ENCODE data around the gene ASPHD2.

ASPHD2 gene

GRCh38 chr22:26414347-26414746, 14.7 kb upstream of the ASPHD2 start:
- H3K27ac ChIP-seq: no peak overlapping the region
- H3K36me3 ChIP-seq (ENCODE audit: control insufficient read depth, insufficient read depth, low read length): no peaks in the 10 kb centered on the region
- H3K9ac ChIP-seq: no peak overlapping the region
- no peaks in the 10 kb centered on the region for H3K27me3 ChIP-seq (ENCODE audit: control insufficient read depth, insufficient read depth, low read length)
- TF ChIP-seq, protein P1, sequence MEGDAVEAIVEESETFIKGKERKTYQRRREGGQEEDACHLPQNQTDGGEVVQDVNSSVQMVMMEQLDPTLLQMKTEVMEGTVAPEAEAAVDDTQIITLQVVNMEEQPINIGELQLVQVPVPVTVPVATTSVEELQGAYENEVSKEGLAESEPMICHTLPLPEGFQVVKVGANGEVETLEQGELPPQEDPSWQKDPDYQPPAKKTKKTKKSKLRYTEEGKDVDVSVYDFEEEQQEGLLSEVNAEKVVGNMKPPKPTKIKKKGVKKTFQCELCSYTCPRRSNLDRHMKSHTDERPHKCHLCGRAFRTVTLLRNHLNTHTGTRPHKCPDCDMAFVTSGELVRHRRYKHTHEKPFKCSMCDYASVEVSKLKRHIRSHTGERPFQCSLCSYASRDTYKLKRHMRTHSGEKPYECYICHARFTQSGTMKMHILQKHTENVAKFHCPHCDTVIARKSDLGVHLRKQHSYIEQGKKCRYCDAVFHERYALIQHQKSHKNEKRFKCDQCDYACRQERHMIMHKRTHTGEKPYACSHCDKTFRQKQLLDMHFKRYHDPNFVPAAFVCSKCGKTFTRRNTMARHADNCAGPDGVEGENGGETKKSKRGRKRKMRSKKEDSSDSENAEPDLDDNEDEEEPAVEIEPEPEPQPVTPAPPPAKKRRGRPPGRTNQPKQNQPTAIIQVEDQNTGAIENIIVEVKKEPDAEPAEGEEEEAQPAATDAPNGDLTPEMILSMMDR (IDR thresholded peaks at IDR 0.05): no peak
- no peaks in the 10 kb centered on the region for H3K79me2 ChIP-seq
- H2AFZ ChIP-seq: no peak overlapping the region
- H3K4me3 ChIP-seq (ENCODE audit: low read depth, low read length): no peak overlapping the region
- H3K4me2 ChIP-seq (ENCODE audit: low read length): no peak overlapping the region
- no peaks in the 10 kb centered on the region for H3K9me3 ChIP-seq (ENCODE audit: control insufficient read depth, low read length)
- H3K4me1 ChIP-seq: no peaks in the 10 kb centered on the region

DNA sequence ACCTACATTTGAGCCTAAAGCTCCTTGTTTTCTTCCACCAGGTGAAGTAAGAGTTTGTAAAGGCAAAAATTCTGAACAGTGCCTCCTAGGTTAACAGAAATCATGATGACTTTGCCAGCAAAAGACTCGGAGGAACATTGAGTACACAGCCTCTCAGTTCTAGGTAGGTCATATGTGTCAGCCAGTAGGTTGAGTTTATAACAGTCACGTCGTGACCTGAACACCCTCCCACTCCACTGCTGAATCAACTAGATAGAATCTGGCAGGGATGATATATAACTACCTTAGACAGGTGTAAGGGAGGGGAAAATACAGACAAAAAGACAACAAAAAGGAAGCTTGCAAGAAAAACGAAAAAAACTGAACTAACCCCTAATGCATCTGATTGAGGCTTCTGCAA, 12.8 kb upstream of the ASPHD2 start:
- Histone ChIP-seq H3K4me1 (no peaks in the 10 kb centered on the region), H3K4me3 (ENCODE audit: low read depth, low read length) (no peak overlapping the region), H3K4me2 (ENCODE audit: low read length) (no peak overlapping the region), H2AFZ (no peak overlapping the region), H3K36me3 (ENCODE audit: control insufficient read depth, insufficient read depth, low read length) (no peaks in the 10 kb centered on the region), H3K27ac (no peak overlapping the region), H3K9ac (no peak overlapping the region), H3K79me2 (no peaks in the 10 kb centered on the region), H3K9me3 (ENCODE audit: control insufficient read depth, low read length) (no peaks in the 10 kb centered on the region), H3K27me3 (ENCODE audit: control insufficient read depth, insufficient read depth, low read length) (no peaks in the 10 kb centered on the region)
- TF ChIP-seq, protein P1 (IDR thresholded peaks at IDR 0.05): no peak

DNA sequence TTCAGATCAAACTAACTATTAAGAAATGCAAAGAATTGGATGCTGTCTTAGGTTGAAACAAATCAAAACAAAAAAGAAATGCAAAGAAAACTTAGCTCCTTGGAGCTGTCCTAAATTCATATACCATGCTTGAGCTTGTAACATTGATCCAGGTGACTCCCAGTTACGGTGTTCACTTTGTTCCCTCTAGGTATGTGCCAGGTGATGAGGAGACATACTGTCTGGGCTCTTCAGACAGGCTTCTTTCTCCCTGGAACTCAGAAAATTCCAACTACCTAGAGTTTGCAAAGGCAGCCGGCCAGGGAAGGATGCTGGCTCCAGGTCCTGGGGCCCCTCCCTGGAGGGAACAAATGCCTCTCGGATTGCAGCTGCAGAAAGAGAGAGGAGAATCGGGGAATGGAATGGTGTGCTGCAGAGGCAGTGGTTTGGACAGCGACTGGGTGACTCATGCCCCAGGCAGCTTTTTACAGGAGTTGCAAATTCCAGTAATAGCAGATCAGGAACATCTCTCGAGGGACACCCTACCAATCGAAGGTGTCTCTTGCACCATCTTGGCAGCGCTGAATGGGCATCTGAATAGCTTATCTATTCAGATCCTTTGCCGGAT, 12.3 kb upstream of the ASPHD2 start:
- Histone ChIP-seq H3K27me3 (ENCODE audit: control insufficient read depth, insufficient read depth, low read length) (no peaks in the 10 kb centered on the region), H3K27ac (no peak overlapping the region), H3K9me3 (ENCODE audit: control insufficient read depth, low read length) (no peaks in the 10 kb centered on the region), H3K4me1 (no peaks in the 10 kb centered on the region), H3K4me3 (ENCODE audit: low read depth, low read length) (no peak overlapping the region), H3K36me3 (ENCODE audit: control insufficient read depth, insufficient read depth, low read length) (no peaks in the 10 kb centered on the region), H2AFZ (no peak overlapping the region), H3K9ac (no peak overlapping the region), H3K79me2 (no peaks in the 10 kb centered on the region), H3K4me2 (ENCODE audit: low read length) (no peak overlapping the region)
- TF ChIP-seq, protein P1 (IDR thresholded peaks at IDR 0.05): no peak

- TF ChIP-seq, protein P1 (IDR thresholded peaks at IDR 0.05): no peak
- Histone ChIP-seq H3K4me2 (ENCODE audit: low read length) (no peak overlapping the region), H3K9ac (no peak overlapping the region), H3K36me3 (ENCODE audit: control insufficient read depth, insufficient read depth, low read length) (no peaks in the 10 kb centered on the region), H2AFZ (no peak overlapping the region), H3K4me1 (no peaks in the 10 kb centered on the region), H3K79me2 (no peaks in the 10 kb centered on the region), H3K9me3 (ENCODE audit: control insufficient read depth, low read length) (no peaks in the 10 kb centered on the region), H3K4me3 (ENCODE audit: low read depth, low read length) (no peak overlapping the region), H3K27me3 (ENCODE audit: control insufficient read depth, insufficient read depth, low read length) (no peaks in the 10 kb centered on the region), H3K27ac (no peak overlapping the region)
Observed at GRCh38 chr22:26417406-26417805, 11.7 kb upstream of the ASPHD2 start.

GRCh38 chr22:26418620-26419019, 10.4 kb upstream of the ASPHD2 start:
- H3K4me2 ChIP-seq (ENCODE audit: low read length): no peak overlapping the region
- TF ChIP-seq, protein P1 (IDR thresholded peaks at IDR 0.05): no peak
- no peaks in the 10 kb centered on the region for H3K4me1 ChIP-seq
- H3K9ac ChIP-seq: no peak overlapping the region
- no peaks in the 10 kb centered on the region for H3K27me3 ChIP-seq (ENCODE audit: control insufficient read depth, insufficient read depth, low read length)
- no peak overlapping the region for H3K4me3 ChIP-seq (ENCODE audit: low read depth, low read length)
- no peaks in the 10 kb centered on the region for H3K79me2 ChIP-seq
- H3K27ac ChIP-seq: no peak overlapping the region
- no peaks in the 10 kb centered on the region for H3K9me3 ChIP-seq (ENCODE audit: control insufficient read depth, low read length)
- no peaks in the 10 kb centered on the region for H3K36me3 ChIP-seq (ENCODE audit: control insufficient read depth, insufficient read depth, low read length)
- H2AFZ ChIP-seq: no peak overlapping the region
